Osteoblast (primary cell): ENCODE results near the gene COL13A1. TPM values are rescaled to one million over a fixed set of nuclear protein-coding genes. Genes with fewer than 3 reads are reported as not detected.
A peak's percentile ranks its signal among the peaks of the same experiment; 100 is the strongest.

ENCODE experiments used
- DNase-seq: peaks from one replicate; pipeline ENCODE4 v3.0.0; 2011; ENCODE audit warnings: low spot score, mixed read lengths; ENCODE audit not compliant: insufficient read length; ENCODE audit errors: missing footprints
- H2AFZ ChIP-seq: 2 replicates; pipeline ENCODE4 v1.6.0; 2011; ENCODE audit warnings: mild to moderate bottlenecking, low read length
- H3K27ac ChIP-seq: 2 replicates; pipeline ENCODE4 v1.5.1; 2011; ENCODE audit warnings: mild to moderate bottlenecking, low read depth, low read length, moderate library complexity
- H3K27me3 ChIP-seq: 2 replicates; pipeline ENCODE4 v1.6.0; 2012; ENCODE audit warnings: mild to moderate bottlenecking, control low read depth, inconsistent platforms, low read length, moderate library complexity; ENCODE audit not compliant: insufficient read depth
- H3K36me3 ChIP-seq: 2 replicates; pipeline ENCODE4 v1.5.1; 2011; ENCODE audit warnings: mild to moderate bottlenecking, low read length, control low read depth, moderate library complexity; ENCODE audit not compliant: insufficient read depth
- H3K4me1 ChIP-seq: 2 replicates; pipeline ENCODE4 v1.5.1; 2011; ENCODE audit warnings: mild to moderate bottlenecking, low read length, control low read depth, moderate library complexity; ENCODE audit not compliant: insufficient read depth
- H3K4me2 ChIP-seq: 2 replicates; pipeline ENCODE4 v1.6.0; 2011; ENCODE audit warnings: mild to moderate bottlenecking, low read length; ENCODE audit not compliant: insufficient read depth
- H3K4me3 ChIP-seq: fragments of 200-600 bp; sonication (generic); 3 replicates; pipeline ENCODE4 v1.5.1; 2012; ENCODE audit warnings: mild to moderate bottlenecking, low read length, inconsistent platforms; ENCODE audit not compliant: insufficient read depth
- H3K79me2 ChIP-seq: 2 replicates; pipeline ENCODE4 v1.6.0; 2012; ENCODE audit warnings: mild to moderate bottlenecking, low read length, control low read depth, inconsistent platforms; ENCODE audit not compliant: insufficient read depth
- H3K9me3 ChIP-seq: 2 replicates; pipeline ENCODE4 v1.5.1; 2011; ENCODE audit warnings: low read depth, low read length, control low read depth
- H4K20me1 ChIP-seq: 2 replicates; pipeline ENCODE4 v1.6.0; 2012; ENCODE audit warnings: mild to moderate bottlenecking, low read length, control low read depth; ENCODE audit not compliant: insufficient read depth
- total RNA-seq: library from RNA; depleted of rRNA; stranded (reverse); fragments of >200 nt; gene quantifications from 2 replicates; pipeline ENCODE4 v1.2.3, GENCODE V29; 2012
- TF ChIP-seq, protein P1 (sequence below): IDR thresholded peaks from 2 replicates; pipeline ENCODE4 v1.5.1; 2011; ENCODE audit warnings: mild to moderate bottlenecking, low read depth, low read length, moderate library complexity; ENCODE audit errors: extremely low read depth

The COL13A1 gene
- total RNA-seq, 1 donor, result 1.1 TPM

DNA sequence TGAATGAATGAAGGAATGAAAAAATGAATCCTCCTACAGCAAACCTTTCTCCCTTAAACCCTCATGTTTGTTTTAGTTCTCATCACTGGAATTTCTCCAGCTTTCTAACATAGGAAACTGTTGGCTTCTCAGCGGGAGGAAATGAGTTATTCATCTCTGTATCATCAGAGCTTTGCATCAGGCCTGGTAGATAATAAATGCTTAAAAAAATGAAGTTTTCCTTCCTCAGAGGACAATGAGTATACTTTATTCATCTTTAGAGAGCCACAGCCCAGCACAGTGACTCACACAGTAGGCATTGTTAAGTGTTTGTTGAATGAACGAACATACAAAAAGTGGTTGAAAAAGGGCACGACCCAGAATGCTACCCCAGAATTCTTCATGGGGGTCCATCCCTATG lies 62.6 kb downstream of the COL13A1 start:
- Histone ChIP-seq H3K9me3 (no peaks in the 10 kb centered on the region), H3K4me3 (no peak overlapping the region), H2AFZ (no peak overlapping the region), H3K4me2 (peak overlapping the region; percentile 50), H3K4me1 (peaks cover 52% of the 10 kb centered on the region), H3K36me3 (no peaks in the 10 kb centered on the region), H3K79me2 (no peaks in the 10 kb centered on the region), H4K20me1 (no peaks in the 10 kb centered on the region), H3K27ac (peak overlapping the region; percentile 63), H3K27me3 (no peaks in the 10 kb centered on the region)
- DNase-seq, result peak; percentile 93
- TF ChIP-seq, protein P1, sequence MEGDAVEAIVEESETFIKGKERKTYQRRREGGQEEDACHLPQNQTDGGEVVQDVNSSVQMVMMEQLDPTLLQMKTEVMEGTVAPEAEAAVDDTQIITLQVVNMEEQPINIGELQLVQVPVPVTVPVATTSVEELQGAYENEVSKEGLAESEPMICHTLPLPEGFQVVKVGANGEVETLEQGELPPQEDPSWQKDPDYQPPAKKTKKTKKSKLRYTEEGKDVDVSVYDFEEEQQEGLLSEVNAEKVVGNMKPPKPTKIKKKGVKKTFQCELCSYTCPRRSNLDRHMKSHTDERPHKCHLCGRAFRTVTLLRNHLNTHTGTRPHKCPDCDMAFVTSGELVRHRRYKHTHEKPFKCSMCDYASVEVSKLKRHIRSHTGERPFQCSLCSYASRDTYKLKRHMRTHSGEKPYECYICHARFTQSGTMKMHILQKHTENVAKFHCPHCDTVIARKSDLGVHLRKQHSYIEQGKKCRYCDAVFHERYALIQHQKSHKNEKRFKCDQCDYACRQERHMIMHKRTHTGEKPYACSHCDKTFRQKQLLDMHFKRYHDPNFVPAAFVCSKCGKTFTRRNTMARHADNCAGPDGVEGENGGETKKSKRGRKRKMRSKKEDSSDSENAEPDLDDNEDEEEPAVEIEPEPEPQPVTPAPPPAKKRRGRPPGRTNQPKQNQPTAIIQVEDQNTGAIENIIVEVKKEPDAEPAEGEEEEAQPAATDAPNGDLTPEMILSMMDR, result no peak

DNA sequence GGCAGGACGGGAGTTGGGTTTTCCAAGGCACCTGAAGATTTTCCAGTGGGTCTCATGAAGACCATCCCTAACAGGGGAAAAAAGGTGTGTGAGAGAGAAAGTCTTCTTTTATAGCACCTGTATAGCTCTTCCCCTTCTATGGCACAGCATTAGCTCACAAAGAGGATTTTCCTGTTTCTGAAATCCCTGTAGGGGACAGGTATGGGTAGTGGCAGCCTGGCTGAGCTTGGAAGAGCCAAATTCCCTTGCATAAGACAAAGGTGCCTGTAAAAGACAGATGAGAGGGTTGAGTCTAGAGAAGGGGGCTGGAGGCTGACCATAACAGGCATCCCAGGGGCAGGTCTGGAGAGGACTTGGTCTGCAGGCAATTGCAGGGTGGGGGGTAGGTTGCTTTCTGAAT lies 63.7 kb downstream of the COL13A1 start:
- peaks cover 58% of the 10 kb centered on the region for H3K4me1 ChIP-seq
- no peak overlapping the region for H3K4me2 ChIP-seq
- no peak overlapping the region for H2AFZ ChIP-seq
- no peaks in the 10 kb centered on the region for H4K20me1 ChIP-seq
- no peak overlapping the region for H3K4me3 ChIP-seq
- no peaks in the 10 kb centered on the region for H3K27me3 ChIP-seq
- DNase-seq, result peak; percentile 21
- H3K79me2 ChIP-seq, result no peaks in the 10 kb centered on the region
- no peaks in the 10 kb centered on the region for H3K36me3 ChIP-seq
- no peaks in the 10 kb centered on the region for H3K9me3 ChIP-seq
- TF ChIP-seq, protein P1, result no peak
- H3K27ac ChIP-seq, result no peak overlapping the region

DNA sequence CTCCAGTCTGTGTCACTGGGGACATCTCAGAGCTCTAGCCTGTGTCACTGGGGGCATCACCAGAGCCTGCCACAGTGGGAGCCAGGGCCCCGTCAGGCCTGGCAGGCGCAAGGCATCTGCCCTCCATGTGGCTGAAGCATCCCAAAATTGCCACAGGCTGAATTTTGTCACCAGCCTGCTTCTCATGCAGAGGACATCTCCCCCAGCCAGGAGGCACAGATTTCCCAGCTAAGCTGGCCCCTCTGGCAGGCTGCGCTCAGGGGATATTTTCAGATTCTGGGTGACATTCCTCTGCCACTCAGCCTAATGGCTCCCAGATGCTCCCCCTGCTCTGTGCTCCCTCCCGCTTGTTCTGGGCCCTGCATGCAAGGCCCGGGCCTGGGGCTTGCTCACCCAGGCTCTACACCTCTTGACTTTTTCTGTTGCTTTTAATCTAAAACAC lies 64.6 kb downstream of the COL13A1 start:
- peak; percentile 5 for DNase-seq
- Histone ChIP-seq H3K36me3 (no peaks in the 10 kb centered on the region), H3K27ac (peak overlapping the region; percentile 55), H3K79me2 (no peaks in the 10 kb centered on the region), H3K27me3 (no peaks in the 10 kb centered on the region), H3K4me2 (peak overlapping the region; percentile 59), H3K4me3 (no peak overlapping the region), H2AFZ (peak overlapping the region; percentile 62), H3K9me3 (no peaks in the 10 kb centered on the region), H3K4me1 (peaks cover 56% of the 10 kb centered on the region), H4K20me1 (no peaks in the 10 kb centered on the region)
- TF ChIP-seq, protein P1, result no peak

DNA sequence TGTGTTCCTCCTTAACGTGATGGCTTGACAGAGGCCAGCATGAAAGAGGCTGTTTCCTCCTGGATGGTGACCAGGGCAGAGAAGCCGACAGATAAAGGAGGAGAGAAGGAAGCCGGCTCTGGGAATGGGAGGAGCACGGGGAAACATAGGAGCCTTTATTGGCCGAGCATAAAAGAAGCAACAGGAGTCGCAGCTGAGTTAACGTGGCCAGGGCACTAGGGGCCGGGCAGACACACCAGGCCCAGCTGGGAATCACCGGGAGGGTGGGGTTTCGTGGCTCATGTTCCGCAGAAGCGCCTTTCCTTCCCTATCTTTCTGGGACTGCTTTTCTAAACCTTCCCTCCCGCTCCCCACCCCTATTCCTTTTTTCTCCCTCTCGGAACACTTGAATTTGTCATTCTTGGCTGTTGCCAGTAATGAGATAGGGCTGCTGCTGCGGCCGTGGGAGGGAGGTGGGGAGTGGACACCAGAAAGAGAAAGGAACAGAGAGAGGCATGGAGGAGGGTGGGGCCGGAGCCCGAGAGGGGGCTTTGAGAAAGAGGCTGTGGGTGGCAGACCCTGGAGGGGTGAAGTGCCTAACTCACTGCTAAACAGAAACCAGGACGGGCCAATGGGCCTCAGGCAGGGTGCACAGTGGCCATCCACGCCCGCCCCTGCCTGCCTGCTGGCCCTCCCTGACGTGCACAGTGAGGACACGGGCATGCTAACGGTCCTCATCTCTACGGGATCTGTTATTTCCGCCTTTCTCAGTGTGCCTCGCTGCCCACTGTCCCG lies 65.2 kb downstream of the COL13A1 start:
- TF ChIP-seq, protein P1, result no peak
- peak overlapping the region; percentile 35 for H3K4me3 ChIP-seq
- peak overlapping the region; percentile 59 for H3K4me2 ChIP-seq
- no peaks in the 10 kb centered on the region for H3K79me2 ChIP-seq
- H3K27me3 ChIP-seq, result no peaks in the 10 kb centered on the region
- no peaks in the 10 kb centered on the region for H4K20me1 ChIP-seq
- peak overlapping the region; percentile 62 for H2AFZ ChIP-seq
- peaks cover 50% of the 10 kb centered on the region for H3K4me1 ChIP-seq
- peak; percentile 88 for DNase-seq
- no peaks in the 10 kb centered on the region for H3K36me3 ChIP-seq
- peak overlapping the region; percentile 55 for H3K27ac ChIP-seq
- H3K9me3 ChIP-seq, result no peaks in the 10 kb centered on the region
